BJ (cell line): Measurements from ENCODE around the gene MAP2K4. TPM values are rescaled to one million over a fixed set of nuclear protein-coding genes. Genes with fewer than 3 reads are reported as not detected.

ENCODE experiments used
- CTCF ChIA-PET: fragments of 350-600 bp; formaldehyde crosslinking; extraction: SDS; loops from one replicate; lab custom pipeline; 2021; ENCODE audit warnings: antibody characterized with exemption, inconsistent platforms; lab: Yijun Ruan, JAX
- POLR2A ChIA-PET: fragments of 300-600 bp; sonication (Branson Sonifier 250); formaldehyde crosslinking; extraction: SDS; loops from one replicate; lab custom pipeline; 2021; ENCODE audit warnings: antibody characterized with exemption; lab: Charles Lee
- DNase-seq: peaks from one replicate; pipeline ENCODE4 v3.0.0-alpha.2; 2011; ENCODE audit warnings: low read depth
- H3K27me3 ChIP-seq: 2 replicates; pipeline ENCODE4 v1.6.0; 2011; ENCODE audit warnings: low read length; ENCODE audit not compliant: control insufficient read depth, insufficient read depth
- H3K36me3 ChIP-seq: 2 replicates; pipeline ENCODE4 v1.5.1; 2011; ENCODE audit warnings: low read length; ENCODE audit not compliant: control insufficient read depth, insufficient read depth
- H3K4me3 ChIP-seq: 2 replicates; pipeline ENCODE4 v1.5.1; 2011; ENCODE audit warnings: low read depth, mild to moderate bottlenecking, control low read depth, low read length
- polyA plus RNA-seq: library from polyadenylated mRNA; depleted of rRNA; stranded (reverse); fragments of >200 nt; gene quantifications from 2 replicates; pipeline ENCODE4 v1.2.3, GENCODE V29; 2011
- TF ChIP-seq, protein P1 (sequence below): IDR thresholded peaks from 2 replicates; pipeline ENCODE4 v1.5.1; 2011; ENCODE audit warnings: low read depth, mild to moderate bottlenecking, control low read depth, inconsistent platforms, low read length, moderate library complexity; ENCODE audit not compliant: insufficient read depth

The MAP2K4 gene
- polyA plus RNA-seq, 1 experiment = 12.8 TPM

DNA sequence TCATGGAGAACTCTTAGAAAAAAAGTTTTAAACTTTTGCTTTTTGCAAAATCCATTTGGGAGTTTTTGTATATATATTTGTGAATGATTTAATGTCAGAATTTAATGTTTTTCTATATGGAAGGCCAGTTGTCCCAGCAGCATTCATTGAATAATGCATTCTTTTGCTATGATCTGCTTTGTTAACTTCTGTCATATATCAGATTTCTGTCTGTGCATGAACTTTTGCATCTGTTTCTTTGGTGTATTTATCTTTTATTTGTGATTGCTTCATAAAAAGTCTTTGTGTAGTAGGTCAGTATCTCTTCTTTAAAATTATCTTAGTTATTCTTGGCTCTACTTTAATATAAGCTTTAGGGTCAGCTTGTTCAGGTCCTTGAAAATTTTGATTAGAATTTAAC, 84.2 kb downstream of the MAP2K4 start:
- ChIA-PET POLR2A (no interaction called here), CTCF (no interaction called here)
- no peaks in the 10 kb centered on the region for H3K27me3 ChIP-seq
- DNase-seq = no peak
- no peaks in the 10 kb centered on the region for H3K36me3 ChIP-seq
- TF ChIP-seq, protein P1, sequence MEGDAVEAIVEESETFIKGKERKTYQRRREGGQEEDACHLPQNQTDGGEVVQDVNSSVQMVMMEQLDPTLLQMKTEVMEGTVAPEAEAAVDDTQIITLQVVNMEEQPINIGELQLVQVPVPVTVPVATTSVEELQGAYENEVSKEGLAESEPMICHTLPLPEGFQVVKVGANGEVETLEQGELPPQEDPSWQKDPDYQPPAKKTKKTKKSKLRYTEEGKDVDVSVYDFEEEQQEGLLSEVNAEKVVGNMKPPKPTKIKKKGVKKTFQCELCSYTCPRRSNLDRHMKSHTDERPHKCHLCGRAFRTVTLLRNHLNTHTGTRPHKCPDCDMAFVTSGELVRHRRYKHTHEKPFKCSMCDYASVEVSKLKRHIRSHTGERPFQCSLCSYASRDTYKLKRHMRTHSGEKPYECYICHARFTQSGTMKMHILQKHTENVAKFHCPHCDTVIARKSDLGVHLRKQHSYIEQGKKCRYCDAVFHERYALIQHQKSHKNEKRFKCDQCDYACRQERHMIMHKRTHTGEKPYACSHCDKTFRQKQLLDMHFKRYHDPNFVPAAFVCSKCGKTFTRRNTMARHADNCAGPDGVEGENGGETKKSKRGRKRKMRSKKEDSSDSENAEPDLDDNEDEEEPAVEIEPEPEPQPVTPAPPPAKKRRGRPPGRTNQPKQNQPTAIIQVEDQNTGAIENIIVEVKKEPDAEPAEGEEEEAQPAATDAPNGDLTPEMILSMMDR = no peak
- no peak overlapping the region for H3K4me3 ChIP-seq

DNA sequence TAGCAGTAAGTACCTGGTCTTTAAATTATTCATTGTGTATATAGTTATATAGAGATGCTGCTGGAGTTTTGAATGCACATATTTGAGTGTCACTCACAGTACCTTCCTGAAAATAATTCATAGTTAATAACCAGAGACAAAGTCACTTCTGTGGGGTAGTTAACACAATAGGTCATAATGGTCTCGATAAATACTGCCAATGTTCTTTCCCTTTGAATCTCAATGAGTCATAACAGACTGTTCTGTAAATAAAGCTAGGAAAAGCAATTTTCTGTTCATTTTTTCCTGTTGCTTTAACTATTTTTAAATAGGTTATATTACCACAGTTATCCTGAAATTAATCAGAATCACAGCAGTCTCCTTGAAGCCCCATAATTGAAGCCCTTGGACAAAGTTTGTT, 87.2 kb downstream of the MAP2K4 start:
- H3K27me3 ChIP-seq = no peaks in the 10 kb centered on the region
- ChIA-PET CTCF (interaction anchor here (0.6 to 1.1 kb wide), 2 partner anchors 9 to 73 kb away, joined by 3 to 4 read pairs; no protein-coding TSS in a partner anchor), POLR2A (no interaction called here)
- DNase-seq = no peak
- TF ChIP-seq, protein P1 = no peak
- no peak overlapping the region for H3K4me3 ChIP-seq
- no peaks in the 10 kb centered on the region for H3K36me3 ChIP-seq

DNA sequence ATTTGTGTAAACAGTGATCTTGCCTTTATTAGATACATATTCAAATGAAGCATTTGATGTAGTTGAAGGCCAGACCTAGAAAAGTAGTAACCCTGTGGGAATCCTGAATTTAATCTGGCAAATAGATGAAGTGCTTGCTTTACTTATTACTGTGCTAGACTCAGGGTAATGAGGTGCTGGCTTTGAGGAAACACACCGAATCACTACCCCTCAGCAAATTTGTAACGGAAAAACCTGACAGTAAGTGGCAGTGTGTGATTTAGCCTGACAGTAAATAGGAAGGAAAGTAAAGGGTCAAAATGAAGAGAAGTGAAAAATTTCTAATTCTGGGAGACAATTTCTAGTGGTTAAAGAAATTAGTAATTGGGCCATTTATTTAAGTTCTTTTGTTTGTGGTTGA, 90.2 kb downstream of the MAP2K4 start:
- CTCF ChIA-PET = no interaction called here

DNA sequence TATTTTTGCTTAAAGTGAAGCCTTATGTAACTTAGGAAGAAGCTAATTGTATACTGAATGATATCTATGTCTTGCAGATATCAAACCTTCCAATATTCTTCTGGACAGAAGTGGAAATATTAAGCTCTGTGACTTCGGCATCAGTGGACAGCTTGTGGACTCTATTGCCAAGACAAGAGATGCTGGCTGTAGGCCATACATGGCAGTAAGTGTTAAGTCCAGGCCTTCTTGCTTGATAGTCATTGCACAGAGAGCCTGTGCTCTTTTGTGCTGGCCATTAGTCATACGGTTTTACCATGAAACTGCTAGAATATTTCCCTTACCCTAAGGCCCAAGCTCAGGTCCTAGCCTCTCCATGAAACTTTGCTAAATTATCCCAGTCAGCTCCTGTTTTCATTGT, 92.5 kb downstream of the MAP2K4 start:
- Histone ChIP-seq H3K27me3 (no peaks in the 10 kb centered on the region), H3K36me3 (peaks cover 4% of the 10 kb centered on the region; the same call in 1 of the 2 replicates), H3K4me3 (no peak overlapping the region)
- TF ChIP-seq, protein P1 = no peak
- POLR2A ChIA-PET = no interaction called here
- CTCF ChIA-PET = no interaction called here
- DNase-seq = no peak

More for the DNA sequence above, 90.2 kb downstream of the MAP2K4 start:
- Histone ChIP-seq H3K4me3 (no peak overlapping the region), H3K36me3 (peaks cover 4% of the 10 kb centered on the region; the same call in 1 of the 2 replicates), H3K27me3 (no peaks in the 10 kb centered on the region)
- POLR2A ChIA-PET = no interaction called here
- no peak for DNase-seq
- TF ChIP-seq, protein P1 = no peak

DNA sequence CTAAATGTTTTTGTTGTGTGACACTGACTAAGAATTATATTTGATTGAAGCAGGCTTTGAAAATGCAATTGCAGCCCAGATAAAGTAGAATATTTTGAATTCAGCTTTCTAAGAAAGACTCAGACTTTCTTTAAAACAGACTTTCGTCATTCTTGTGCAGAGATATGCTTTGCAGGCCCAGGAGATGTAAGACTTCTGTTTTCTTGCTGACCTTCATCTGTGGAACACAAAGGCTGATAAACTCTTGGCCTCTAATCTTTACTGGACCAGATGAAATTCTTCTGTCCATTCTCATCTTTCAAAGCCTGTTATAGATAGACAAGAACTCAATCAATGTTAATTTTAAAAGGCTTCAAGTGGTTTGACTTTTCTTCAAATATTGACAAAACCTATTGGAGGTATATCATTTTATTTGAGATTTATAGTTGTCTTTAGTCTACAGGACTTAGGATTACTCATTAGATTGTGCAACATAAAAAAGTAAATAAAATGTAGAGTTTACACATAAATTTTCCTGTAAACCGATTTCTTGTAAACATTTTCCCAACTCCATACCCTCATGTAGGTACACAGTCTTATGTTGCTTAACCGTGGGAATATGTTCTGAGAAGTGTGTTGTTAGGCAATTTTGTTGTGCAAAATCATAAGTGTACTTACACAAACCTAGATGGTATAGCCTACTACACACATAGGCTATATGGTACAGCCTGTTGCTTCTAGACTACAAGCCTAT, 94.2 kb downstream of the MAP2K4 start:
- POLR2A ChIA-PET = no interaction called here
- CTCF ChIA-PET = no interaction called here
- no peak overlapping the region for H3K4me3 ChIP-seq
- TF ChIP-seq, protein P1 = no peak
- no peak for DNase-seq
- no peaks in the 10 kb centered on the region for H3K27me3 ChIP-seq
- peaks cover 4% of the 10 kb centered on the region; the same call in 1 of the 2 replicates for H3K36me3 ChIP-seq
